ENCODE data around the gene DGKD. TPM values are rescaled to one million over a fixed set of nuclear protein-coding genes. Genes with fewer than 3 reads are reported as not detected.

DGKD gene
- total RNA-seq, 1 experiment from 2014 or later, result 195 TPM

Small RNAs within 50 kb of the gene (small RNA-seq; reads per million reads assigned to genes)
- 0 reads per million in 2 experiments for gene RF00019

Other genes with a start within 250 kb of the DGKD start
- gene ATG16L1, start 102.8 kb upstream of the DGKD start, total RNA-seq (2014; rRNA removed; shearing (Covaris generic)), result 38.1 and 40.7 TPM in 2 replicates
- not detected in 2 replicates for gene SAG, start 46.7 kb upstream of the DGKD start, total RNA-seq (2014; rRNA removed; shearing (Covaris generic))
- 41.0 and 43.6 TPM in 2 replicates for gene USP40, start 212.3 kb downstream of the DGKD start, total RNA-seq (2014; rRNA removed; shearing (Covaris generic))